Heart right ventricle (tissue), 16 donors: ENCODE data around the gene MBD2. TPM values are rescaled to one million over a fixed set of nuclear protein-coding genes. Genes with fewer than 3 reads are reported as not detected.
A peak's percentile ranks its signal among the peaks of the same experiment; 100 is the strongest.

ENCODE experiments used
- ATAC-seq, 8 donors: fragments of 200-7000 bp; cut with Tn5 transposase; one replicate each; pipeline ENCODE4 v1.9.1; 2020; ENCODE audit warnings: mild to moderate bottlenecking in 8 of 8, moderate library complexity in 8 of 8, moderate number of reproducible peaks in 1 of 8
- DNase-seq, 2 donors: peaks; one replicate each; pipeline ENCODE4 v3.0.0-alpha.2; 2020
- H3K27ac ChIP-seq, 10 donors: fragments of 200-600 bp; sonication (generic) in 2 of 10; one replicate each; pipeline versions ENCODE4 v1.5.0 to v1.8.0; 2020 to 2022; ENCODE audit warnings: mild to moderate bottlenecking in 3 of 10
- H3K27me3 ChIP-seq, 7 donors: fragments of 200-600 bp; one replicate each; pipeline ENCODE4 v1.8.0; 2021 to 2022; ENCODE audit warnings: mild to moderate bottlenecking in 2 of 7
- H3K36me3 ChIP-seq, 9 donors: fragments of 200-600 bp; sonication (generic) in 1 of 9; one replicate each; pipeline versions ENCODE4 v1.5.0 to v1.8.0; 2020 to 2022; ENCODE audit warnings: mild to moderate bottlenecking in 2 of 9
- H3K4me1 ChIP-seq, 9 donors: fragments of 200-600 bp; sonication (generic) in 1 of 9; one replicate each; pipeline versions ENCODE4 v1.5.0 to v1.8.0; 2020 to 2022; ENCODE audit warnings: mild to moderate bottlenecking in 4 of 9
- H3K4me3 ChIP-seq, 10 donors: fragments of 200-600 bp; sonication (generic) in 2 of 10; one replicate each; pipeline versions ENCODE4 v1.5.0 to v1.8.0; 2020 to 2022; ENCODE audit warnings: mild to moderate bottlenecking in 7 of 10, moderate library complexity in 2 of 10
- H3K9me3 ChIP-seq, 11 donors: fragments of 200-600 bp in 10 of 11; sonication (generic) in 2 of 11; one replicate each; pipeline versions ENCODE4 v1.5.0 to v1.8.0; 2013 to 2022; ENCODE audit warnings: mild to moderate bottlenecking in 2 of 11, control low read depth in 1 of 11, moderate library complexity in 1 of 11
- CTCF ChIP-seq, 9 donors: fragments of 200-600 bp; sonication (generic) in 2 of 9; IDR thresholded peaks; one replicate each; pipeline versions ENCODE4 v1.5.0 to v1.8.0; 2021 to 2022; ENCODE audit warnings: antibody characterized with exemption in 9 of 9, mild to moderate bottlenecking in 5 of 9, moderate library complexity in 1 of 9
- WGBS, 2 donors: extraction: QIAGEN DNeasy Blood & Tissue Kit; methylation state at CpG; one replicate each; pipeline ENCODE4 v1.1.7; 2013; ENCODE audit warnings: inconsistent platforms in 1 of 2; 5-methylcytosine and 5-hydroxymethylcytosine counted together
- intact Hi-C, 10 donors: fragments of 100-400 bp; cut with DNase I; formaldehyde crosslinking; loops; one replicate each; pipeline versions ENCODE4 v1.11.1 to v1.14.2; 2022
- polyA plus RNA-seq, 2 donors: library from polyadenylated mRNA; stranded (reverse); fragments of 200-250 nt; gene quantifications; one replicate each; pipeline ENCODE4 v1.2.3, GENCODE V29; 2013
- total RNA-seq, 10 donors: library from RNA; stranded (reverse); fragmentation: NEBNext Ultra II Directional in 3 of 10; extraction: Animal tissue kit (Norgen Biotek cat#: 25700) in 3 of 10; gene quantifications; one replicate each; pipeline versions ENCODE4 v1.2.1 to v1.2.4, GENCODE V29; 2021 to 2023
- donor health status: Arrhythmogenic right ventricular cardiomyopathy.
- donor health status: ischemic (EF 13 %, LVEDD 7.1; RV severe dilation, severe dysfunction).
- donor health status: healthy with polysubstance abuse.
- donor health status: DM: no; HTN: yes; CAD: no.
- donor health status: DM: no; HTN: no; CAD: no.
- donor health status: ischemic (EF 25% LVEDD 6.9; RV normal size, moderate dysfunction).
- donor health status: ischemic (EF 25% LVEDD 5.7; RV mildly dilated, moderate dysfunction).
- donor health status: healthy.
- donor health status: DM: yes; HTN: yes; CAD: no.
- donor health status: Ischemic cardiomyopathy.
- donor health status: ischemic (EF 35%, LVEDD 5.7; RV mildly dilated, moderate dysfunction).
- donor health status: nonischemic (EF 11% LVEDD 7.7; RV severe dilation, severe dysfunction).
- donor health status: DM: yes; HTN: yes; CAD: no.
- donor health status: PGD.
- donor health status: ischemic (EF 29% LVEDD 5.4; RV normal size, mild dysfunction).
- donor health status: nonischemic (EF 23%, LVEDD 6.1; RV moderate dilation, normal function).

The MBD2 gene
- total and polyA plus RNA-seq, 12 donors: 19.6 to 61.3 (median 41.5) TPM

- WGBS, 2 donors: 79 to 85% methylated on average over 7 of the region's 7 CpGs
- DNase-seq (no peak), ATAC-seq (no peak)
- Histone ChIP-seq H3K9me3 (no peaks in the 10 kb centered on the region), H3K4me3 (no peak overlapping the region), H3K27ac (no peak overlapping the region), H3K36me3 (no peaks in the 10 kb centered on the region), H3K27me3 (no peaks in the 10 kb centered on the region), H3K4me1 (peaks cover 0 to 14% (median 0%) of the 10 kb centered on the region in 9 donors)
- intact Hi-C loops: loop anchor here in 6 of 10 donors (5.0 to 10.0 kb wide), 2 partner anchors 38 to 125 kb away; partner anchors contain the start of genes POLI (in 4 of the 6), C18orf54 (in 2 of the 6) and STARD6 (in 2 of the 6)
- no peak for TF ChIP-seq CTCF (IDR thresholded peaks at IDR 0.05)
Observed at GRCh38 chr18:54229421-54230059, 5.1 kb upstream of the MBD2 start.

GRCh38 chr18:54228364-54228763 lies 3.9 kb upstream of the MBD2 start:
- intact Hi-C loops: loop anchor here in 4 of 10 donors (5.0 to 10.0 kb wide), 2 partner anchors 39 to 126 kb away; partner anchors contain the start of genes POLI (in 3 of the 4), C18orf54 (in 1 of the 4) and STARD6 (in 1 of the 4)
- no peak overlapping the region for H3K27ac ChIP-seq
- no peak for ATAC-seq

GRCh38 chr18:54223568-54224241 lies 764 bp downstream of the MBD2 start:
- Histone ChIP-seq H3K27me3 (no peaks in the 10 kb centered on the region), H3K9me3 (no peaks in the 10 kb centered on the region), H3K27ac (peak overlapping the region in 9 of 10 donors; percentile 47 to 86 (median 83)), H3K4me3 (peak overlapping the region; percentile 44 to 82 (median 72)), H3K36me3 (no peaks in the 10 kb centered on the region), H3K4me1 (peaks cover 0 to 52% (median 34%) of the 10 kb centered on the region in 9 donors)
- intact Hi-C loops: loop anchor here in 5 of 10 donors (1.0 to 10.0 kb wide), 4 partner anchors 45 to 131 kb away; partner anchors contain the start of genes POLI (in 5 of the 5), C18orf54 (in 1 of the 5) and STARD6 (in 1 of the 5)
- peak; percentile 33 to 48 for DNase-seq
- WGBS, 2 donors: 1 to 2% methylated on average over 38 to 39 of the region's 39 CpGs
- peak in 3 of 8 donors; percentile 7 to 20 (median 16) for ATAC-seq
- TF ChIP-seq CTCF (IDR thresholded peaks at IDR 0.05): no peak

More at GRCh38 chr18:54228364-54228763, 3.9 kb upstream of the MBD2 start:
- DNase-seq: no peak
- H3K4me3 ChIP-seq: no peak overlapping the region
- H3K4me1 ChIP-seq: peaks cover 0 to 16% (median 4%) of the 10 kb centered on the region in 9 donors
- H3K9me3 ChIP-seq: no peaks in the 10 kb centered on the region
- H3K36me3 ChIP-seq: no peaks in the 10 kb centered on the region
- no peak for TF ChIP-seq CTCF (IDR thresholded peaks at IDR 0.05)
- no peaks in the 10 kb centered on the region for H3K27me3 ChIP-seq

GRCh38 chr18:54222922-54223567 lies 1.4 kb downstream of the MBD2 start:
- Histone ChIP-seq H3K27me3 (no peaks in the 10 kb centered on the region), H3K36me3 (no peaks in the 10 kb centered on the region), H3K9me3 (no peaks in the 10 kb centered on the region), H3K4me1 (peaks cover 0 to 59% (median 34%) of the 10 kb centered on the region in 9 donors), H3K4me3 (peak overlapping the region in 9 of 10 donors; percentile 61 to 82 (median 73)), H3K27ac (peak overlapping the region in 8 of 10 donors; percentile 47 to 86 (median 79))
- TF ChIP-seq CTCF (IDR thresholded peaks at IDR 0.05): peak in 4 of 9 donors; percentile 24 to 38 (median 32)
- intact Hi-C loops: loop anchor here in 2 of 10 donors (5.0 to 10.0 kb wide), 2 partner anchors 51 to 132 kb away; partner anchors contain the start of genes C18orf54 (in 1 of the 2) and STARD6 (in 1 of the 2)
- WGBS, 2 donors: 17 to 18% methylated on average over 5 of the region's 5 CpGs
- ATAC-seq: no peak
- DNase-seq: no peak
